B cell (primary cell): ENCODE measurements around the gene TMEM26. TPM values are rescaled to one million over a fixed set of nuclear protein-coding genes. Genes with fewer than 3 reads are reported as not detected.

Source experiments
- ATAC-seq: fragments of 200-7000 bp; cut with Tn5 transposase; one replicate; pipeline ENCODE4 v1.10.0; 2021; ENCODE audit warnings: low read depth, mild to moderate bottlenecking, moderate number of reproducible peaks, moderate library complexity
- CTCF ChIA-PET: fragments of 350-600 bp; sonication (Branson Sonifier 250); formaldehyde crosslinking; loops from one replicate; lab custom pipeline; 2021; ENCODE audit warnings: antibody characterized with exemption, inconsistent platforms; lab: Charles Lee
- POLR2A ChIA-PET: fragments of 350-600 bp; sonication (Branson Sonifier 250); formaldehyde crosslinking; loops from one replicate; lab custom pipeline; 2021; ENCODE audit warnings: antibody characterized with exemption; lab: Charles Lee
- DNase-seq: peaks from one replicate; pipeline ENCODE4 v3.0.0; 2013
- H2AFZ ChIP-seq: 2 replicates; pipeline ENCODE4 v1.6.1; 2012; ENCODE audit warnings: mild to moderate bottlenecking, low read depth, low read length; ENCODE audit not compliant: insufficient read depth, poor library complexity, severe bottlenecking
- H3K27ac ChIP-seq, 2 donors: 1 replicate in 1 of 2; 2 replicates in 1 of 2; pipeline ENCODE4 v1.5.1; 2012 to 2013; ENCODE audit warnings: low read length in 2 of 2, mild to moderate bottlenecking in 2 of 2, moderate library complexity in 1 of 2
- H3K27me3 ChIP-seq, 4 experiments: fragments of 200-600 bp in 1 of 4; sonication (generic) in 1 of 4; replicated peaks in 1 of 4; 1 replicate in 2 of 4; 2 replicates in 2 of 4; pipeline versions ENCODE4 v1.6.1 to v1.7.0; 2013 to 2016; ENCODE audit warnings: low read length in 3 of 4, mild to moderate bottlenecking in 2 of 4, mixed read lengths in 1 of 4, moderate library complexity in 1 of 4; ENCODE audit not compliant: insufficient read depth in 4 of 4, control insufficient read depth in 3 of 4; ENCODE audit errors: control extremely low read depth in 1 of 4
- H3K36me3 ChIP-seq, 2 experiments: replicated peaks in 1 of 2; 1 replicate in 1 of 2; 2 replicates in 1 of 2; pipeline versions ENCODE4 v1.6.1 to v1.7.1; 2013; ENCODE audit warnings: low read length in 1 of 2; ENCODE audit not compliant: insufficient read depth in 2 of 2, control insufficient read depth in 1 of 2; ENCODE audit errors: control extremely low read depth in 1 of 2, extremely low read depth in 1 of 2
- H3K4me1 ChIP-seq, 2 donors: fragments of 200-600 bp in 1 of 2; sonication (generic) in 1 of 2; 1 replicate in 1 of 2; 2 replicates in 1 of 2; pipeline versions ENCODE4 v1.5.1 to v1.6.1; 2013 to 2017; ENCODE audit warnings: low read length in 2 of 2; ENCODE audit not compliant: control insufficient read depth in 2 of 2, insufficient read depth in 2 of 2
- H3K4me2 ChIP-seq: replicated peaks from 2 replicates; pipeline ENCODE3; 2012; ENCODE audit warnings: mild to moderate bottlenecking, low read depth, low read length; ENCODE audit not compliant: poor library complexity, severe bottlenecking
- H3K4me3 ChIP-seq, 5 experiments: fragments of 200-600 bp in 1 of 5; sonication (generic) in 1 of 5; 1 replicate in 3 of 5; 2 replicates in 2 of 5; pipeline versions ENCODE4 v1.5.1 to v1.7.0; 2011 to 2016; ENCODE audit warnings: low read length in 4 of 5, mild to moderate bottlenecking in 4 of 5, low read depth in 2 of 5, control low read depth in 1 of 5, moderate library complexity in 1 of 5; ENCODE audit not compliant: insufficient read depth in 1 of 5; ENCODE audit errors: control extremely low read depth in 1 of 5, extremely low read depth in 1 of 5
- H3K79me2 ChIP-seq: fragments of 200-600 bp; sonication (generic); one replicate; pipeline ENCODE4 v1.6.0; 2016; ENCODE audit warnings: low read length; ENCODE audit not compliant: control insufficient read depth, insufficient read depth
- H3K9ac ChIP-seq: fragments of 200-600 bp; sonication (generic); 2 replicates; pipeline ENCODE4 v1.6.1; 2017; ENCODE audit warnings: mild to moderate bottlenecking, low read length, moderate library complexity
- H3K9me3 ChIP-seq, 3 donors: one replicate each; pipeline versions ENCODE4 v1.6.1 to v1.7.1; 2013; ENCODE audit warnings: low read length in 2 of 3; ENCODE audit not compliant: control insufficient read depth in 2 of 3, insufficient read depth in 1 of 3; ENCODE audit errors: control extremely low read depth in 1 of 3
- H4K20me1 ChIP-seq: 2 replicates; pipeline ENCODE4 v1.6.0; 2012; ENCODE audit warnings: mild to moderate bottlenecking, low read length; ENCODE audit not compliant: insufficient read depth, control insufficient read depth, poor library complexity, severe bottlenecking
- H3K27ac Mint-ChIP-seq: one replicate; pipeline ENCODE4 v1.8.0; 2021; ENCODE audit warnings: mixed read lengths
- H3K27me3 Mint-ChIP-seq: one replicate; pipeline ENCODE4 v1.8.0; 2021; ENCODE audit warnings: mixed read lengths
- H3K4me1 Mint-ChIP-seq: one replicate; pipeline ENCODE4 v1.8.0; 2021; ENCODE audit warnings: mixed read lengths
- H3K4me3 Mint-ChIP-seq: one replicate; pipeline ENCODE4 v1.8.0; 2021; ENCODE audit warnings: mixed read lengths
- H3K9me3 Mint-ChIP-seq: one replicate; pipeline ENCODE4 v1.8.0; 2022; ENCODE audit warnings: mixed read lengths; ENCODE audit not compliant: insufficient read depth
- EZH2 ChIP-seq: IDR thresholded peaks from 2 replicates; pipeline ENCODE4 v1.6.1; 2012; ENCODE audit warnings: borderline replicate concordance, low read depth, mild to moderate bottlenecking, moderate library complexity, low read length; ENCODE audit not compliant: insufficient read depth, poor library complexity, severe bottlenecking
- intact Hi-C: fragments of 100-400 bp; cut with micrococcal nuclease; formaldehyde crosslinking; loops from one replicate; pipeline ENCODE4 v1.10.0; 2022
- polyA plus RNA-seq: library from polyadenylated mRNA; depleted of rRNA; stranded (reverse); fragments of >200 nt; gene quantifications from 2 replicates; pipeline ENCODE4 v1.2.3, GENCODE V29; 2012
- total RNA-seq, 2 donors: library from RNA; stranded (reverse); fragments of 120-200 nt in 1 of 2; gene quantifications; 1 replicate in 1 of 2; 2 replicates in 1 of 2; pipeline versions ENCODE4 v1.2.3 to v1.2.4, GENCODE V29; 2013 to 2022
- TF ChIP-seq, protein P1 (sequence below): fragments of 200-600 bp; IDR thresholded peaks from one replicate; pipeline ENCODE4 v1.8.0; 2022; ENCODE audit warnings: antibody characterized with exemption, mild to moderate bottlenecking

Gene TMEM26
- total and polyA plus RNA-seq, 2 donors (not counting 1 experiment from before 2014, with no cell fraction given), result not detected

DNA sequence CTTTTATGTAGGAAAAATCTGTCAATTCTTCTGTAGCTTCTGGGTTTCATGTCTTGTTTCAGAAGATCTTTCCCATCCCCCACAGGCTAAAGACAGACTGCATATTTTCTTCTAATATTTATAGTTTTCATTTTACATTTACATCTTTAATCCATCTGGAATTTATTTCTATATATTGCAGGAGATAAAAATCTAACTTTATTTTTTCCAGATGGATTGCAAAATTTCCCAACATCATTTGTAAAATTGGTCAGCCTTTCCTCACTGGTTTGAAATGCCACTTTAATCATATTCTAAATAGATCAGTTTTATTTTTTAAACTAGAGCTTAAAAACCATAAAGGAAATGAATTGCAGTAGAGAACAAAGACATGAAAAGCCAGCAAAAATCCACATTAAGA, 46.9 kb downstream of the TMEM26 start:
- Mint-ChIP-seq H3K4me3 (no peak overlapping the region), H3K4me1 (no peaks in the 10 kb centered on the region), H3K27ac (no peak overlapping the region), H3K9me3 (no peaks in the 10 kb centered on the region), H3K27me3 (peaks cover 8% of the 10 kb centered on the region)
- no peak overlapping the region for H3K9ac ChIP-seq
- TF ChIP-seq, protein P1, sequence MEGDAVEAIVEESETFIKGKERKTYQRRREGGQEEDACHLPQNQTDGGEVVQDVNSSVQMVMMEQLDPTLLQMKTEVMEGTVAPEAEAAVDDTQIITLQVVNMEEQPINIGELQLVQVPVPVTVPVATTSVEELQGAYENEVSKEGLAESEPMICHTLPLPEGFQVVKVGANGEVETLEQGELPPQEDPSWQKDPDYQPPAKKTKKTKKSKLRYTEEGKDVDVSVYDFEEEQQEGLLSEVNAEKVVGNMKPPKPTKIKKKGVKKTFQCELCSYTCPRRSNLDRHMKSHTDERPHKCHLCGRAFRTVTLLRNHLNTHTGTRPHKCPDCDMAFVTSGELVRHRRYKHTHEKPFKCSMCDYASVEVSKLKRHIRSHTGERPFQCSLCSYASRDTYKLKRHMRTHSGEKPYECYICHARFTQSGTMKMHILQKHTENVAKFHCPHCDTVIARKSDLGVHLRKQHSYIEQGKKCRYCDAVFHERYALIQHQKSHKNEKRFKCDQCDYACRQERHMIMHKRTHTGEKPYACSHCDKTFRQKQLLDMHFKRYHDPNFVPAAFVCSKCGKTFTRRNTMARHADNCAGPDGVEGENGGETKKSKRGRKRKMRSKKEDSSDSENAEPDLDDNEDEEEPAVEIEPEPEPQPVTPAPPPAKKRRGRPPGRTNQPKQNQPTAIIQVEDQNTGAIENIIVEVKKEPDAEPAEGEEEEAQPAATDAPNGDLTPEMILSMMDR, result no peak
- no peak for TF ChIP-seq EZH2
- intact Hi-C loops, result no loop called here
- no peak overlapping the region for H2AFZ ChIP-seq
- H3K4me1 ChIP-seq, result no peaks in the 10 kb centered on the region
- H4K20me1 ChIP-seq, result no peaks in the 10 kb centered on the region
- ChIA-PET POLR2A (no interaction called here), CTCF (no interaction called here)
- H3K4me3 ChIP-seq, result no peak overlapping the region
- DNase-seq, result no peak
- no peaks in the 10 kb centered on the region for H3K36me3 ChIP-seq
- no peaks in the 10 kb centered on the region for H3K9me3 ChIP-seq
- no peaks in the 10 kb centered on the region for H3K27me3 ChIP-seq
- ATAC-seq, result no peak
- H3K4me2 ChIP-seq, result no peak overlapping the region
- H3K79me2 ChIP-seq, result no peaks in the 10 kb centered on the region
- no peak overlapping the region for H3K27ac ChIP-seq

DNA sequence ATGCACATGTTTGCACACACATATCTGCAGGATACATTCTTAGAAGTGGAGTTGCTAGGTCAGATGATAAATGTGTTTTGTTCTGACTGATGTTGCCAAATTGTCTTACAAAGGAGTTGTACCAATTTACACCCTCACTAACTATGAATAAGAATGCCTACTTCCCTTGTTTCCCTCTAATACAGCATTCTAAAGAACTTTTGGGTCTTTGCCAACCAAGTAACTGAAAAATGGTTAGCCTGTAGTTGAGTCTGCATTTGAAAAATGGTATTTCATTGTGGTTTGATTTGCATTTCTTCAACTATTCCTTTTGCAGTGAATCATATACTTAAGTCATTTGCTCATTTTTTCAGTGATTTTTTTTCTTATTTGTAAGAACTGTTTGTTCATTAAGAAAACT, 48.4 kb downstream of the TMEM26 start:
- no peak overlapping the region for H2AFZ ChIP-seq
- H3K4me1 ChIP-seq, result no peaks in the 10 kb centered on the region
- no peak overlapping the region for H3K4me3 ChIP-seq
- H3K4me2 ChIP-seq, result no peak overlapping the region
- H3K27me3 Mint-ChIP-seq, result peaks cover 3% of the 10 kb centered on the region
- H3K4me3 Mint-ChIP-seq, result no peak overlapping the region
- no peak overlapping the region for H3K27ac Mint-ChIP-seq
- H3K27ac ChIP-seq, result no peak overlapping the region
- POLR2A ChIA-PET, result no interaction called here
- no peaks in the 10 kb centered on the region for H3K9me3 ChIP-seq
- no peak for ATAC-seq
- intact Hi-C loops, result no loop called here
- H3K27me3 ChIP-seq, result no peaks in the 10 kb centered on the region
- DNase-seq, result no peak
- H3K9me3 Mint-ChIP-seq, result no peaks in the 10 kb centered on the region
- H3K36me3 ChIP-seq, result no peaks in the 10 kb centered on the region
- H3K9ac ChIP-seq, result no peak overlapping the region
- H3K4me1 Mint-ChIP-seq, result no peaks in the 10 kb centered on the region
- TF ChIP-seq EZH2, result no peak
- TF ChIP-seq, protein P1, result no peak
- no peaks in the 10 kb centered on the region for H3K79me2 ChIP-seq
- CTCF ChIA-PET, result no interaction called here
- no peaks in the 10 kb centered on the region for H4K20me1 ChIP-seq
